ENCODE measurements around the gene FLOT2. TPM values are rescaled to one million over a fixed set of nuclear protein-coding genes. Genes with fewer than 3 reads are reported as not detected.

FLOT2 gene
- total RNA-seq, 2 donors from 2014 or later = 89.9 to 107 TPM

Small RNA genes lying within 50 kb of the gene (microRNA-seq; reads per million reads assigned to microRNA genes)
- 0 reads per million in 2 donors for gene MIR451B

Other genes with a start within 250 kb of the FLOT2 start
- gene SDF2, start 235.8 kb downstream of the FLOT2 start, total RNA-seq = 10 to 100 TPM; 32.9 to 33.7 TPM
- gene SUPT6H, start 235.5 kb downstream of the FLOT2 start, total RNA-seq = 10 to 100 TPM; 35.6 to 47.2 TPM
- 1 to 10 TPM in 1 of 2 donors, under 1 TPM in 1; 0.97 to 1.6 TPM for gene PROCA1, start 185.8 kb downstream of the FLOT2 start, total RNA-seq
- 10 to 100 TPM; 37.2 to 53.8 TPM for gene RAB34, start 179.9 kb downstream of the FLOT2 start, total RNA-seq
- 100 to 1,000 TPM; 894 to 914 TPM for gene RPL23A, start 177.7 kb downstream of the FLOT2 start, total RNA-seq
- gene TLCD1, start 171.5 kb downstream of the FLOT2 start, total RNA-seq = 1 to 10 TPM; 3.5 to 3.7 TPM
- 1 to 10 TPM in 1 of 2 donors, under 1 TPM in 1; 0.85 to 1.3 TPM for gene NEK8, start 168.9 kb downstream of the FLOT2 start, total RNA-seq
- gene TRAF4, start 153.7 kb downstream of the FLOT2 start, total RNA-seq = 1 to 10 TPM; 6.6 to 9.8 TPM
- 10 to 100 TPM; 15.7 to 18.8 TPM for gene FAM222B, start 54.9 kb downstream of the FLOT2 start, total RNA-seq
- 10 to 100 TPM; 29.0 to 30.2 TPM for gene ERAL1, start 42.7 kb downstream of the FLOT2 start, total RNA-seq
- gene DHRS13, start 5.3 kb upstream of the FLOT2 start, total RNA-seq = 1 to 10 TPM; 2.8 to 3.7 TPM
- gene PHF12, start 53.8 kb upstream of the FLOT2 start, total RNA-seq = 10 to 100 TPM; 18.8 to 23.4 TPM
- gene SEZ6, start 108.3 kb upstream of the FLOT2 start, total RNA-seq = under 1 TPM; 0.12 to 0.31 TPM
- gene PIPOX, start 145.4 kb upstream of the FLOT2 start, total RNA-seq = under 1 TPM; 0.55 to 0.91 TPM

Measured in left cardiac atrium (tissue), 2 donors.